ENCODE measurements around the gene HOXD11. TPM values are rescaled to one million over a fixed set of nuclear protein-coding genes. Genes with fewer than 3 reads are reported as not detected.

Gene HOXD11
- total and polyA plus RNA-seq, 9 of the 15 experiments (the other 6 are each of a cell fraction or from before 2014, with no cell fraction given), result not detected

DNA sequence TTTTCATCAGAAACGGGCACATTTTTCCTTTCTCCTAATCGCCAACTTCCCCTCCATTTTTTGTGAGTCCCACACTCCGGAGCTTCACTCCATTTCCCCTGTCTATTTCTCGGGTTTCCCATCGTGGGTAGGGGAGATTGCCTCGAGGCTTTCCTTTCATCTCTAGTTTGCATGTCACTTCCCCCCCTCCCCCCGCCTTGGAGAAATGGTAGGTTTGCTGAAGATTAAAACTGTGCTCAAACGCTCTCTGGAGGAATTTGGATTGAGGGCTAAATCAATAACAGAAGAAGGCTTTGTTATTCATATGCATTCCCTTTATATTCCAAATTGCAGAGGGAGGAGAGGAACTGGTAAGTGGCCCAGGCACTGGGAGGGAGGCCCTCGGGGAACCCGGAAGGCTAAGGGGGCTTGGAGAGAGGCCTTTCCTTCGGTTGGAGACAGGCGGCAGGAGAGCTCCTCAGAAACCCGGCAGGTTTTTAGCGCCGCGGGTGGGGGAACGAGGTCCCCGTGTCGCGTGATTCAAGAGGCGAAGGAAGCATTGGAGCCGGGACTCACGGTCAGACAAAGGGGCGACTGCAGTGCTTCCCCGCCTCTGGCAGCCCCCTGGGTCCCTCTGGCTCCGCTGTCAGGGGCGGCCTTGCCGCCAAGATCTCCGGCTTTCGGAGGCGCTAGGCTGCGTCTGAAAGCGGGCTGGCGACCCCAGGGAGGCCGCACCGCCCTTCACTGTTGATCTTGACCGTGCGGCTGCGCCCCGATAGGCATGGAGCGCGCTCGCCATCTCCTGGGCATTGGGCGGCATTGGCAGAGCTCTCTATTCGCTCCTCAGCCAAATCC, 9.9 kb upstream of the HOXD11 start (continued):
- TF ChIP-seq PRDM10 (IDR thresholded peaks at IDR 0.05; ENCODE audit: partially characterized antibody), result no peak
- TF ChIP-seq EP300 (IDR thresholded peaks at IDR 0.05; ENCODE audit: low read length), result no peak
- no peak for TF ChIP-seq BRD9 (IDR thresholded peaks at IDR 0.05; ENCODE audit: low read depth, partially characterized antibody)
- TF ChIP-seq, protein P1, sequence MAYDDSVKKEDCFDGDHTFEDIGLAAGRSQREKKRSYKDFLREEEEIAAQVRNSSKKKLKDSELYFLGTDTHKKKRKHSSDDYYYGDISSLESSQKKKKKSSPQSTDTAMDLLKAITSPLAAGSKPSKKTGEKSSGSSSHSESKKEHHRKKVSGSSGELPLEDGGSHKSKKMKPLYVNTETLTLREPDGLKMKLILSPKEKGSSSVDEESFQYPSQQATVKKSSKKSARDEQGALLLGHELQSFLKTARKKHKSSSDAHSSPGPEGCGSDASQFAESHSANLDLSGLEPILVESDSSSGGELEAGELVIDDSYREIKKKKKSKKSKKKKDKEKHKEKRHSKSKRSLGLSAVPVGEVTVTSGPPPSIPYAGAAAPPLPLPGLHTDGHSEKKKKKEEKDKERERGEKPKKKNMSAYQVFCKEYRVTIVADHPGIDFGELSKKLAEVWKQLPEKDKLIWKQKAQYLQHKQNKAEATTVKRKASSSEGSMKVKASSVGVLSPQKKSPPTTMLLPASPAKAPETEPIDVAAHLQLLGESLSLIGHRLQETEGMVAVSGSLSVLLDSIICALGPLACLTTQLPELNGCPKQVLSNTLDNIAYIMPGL (CRISPR knock-in tag; IDR thresholded peaks at IDR 0.05), result no peak
- no peak for TF ChIP-seq ZNF695 (CRISPR knock-in tag; IDR thresholded peaks at IDR 0.05)
- TF ChIP-seq, protein P2, sequence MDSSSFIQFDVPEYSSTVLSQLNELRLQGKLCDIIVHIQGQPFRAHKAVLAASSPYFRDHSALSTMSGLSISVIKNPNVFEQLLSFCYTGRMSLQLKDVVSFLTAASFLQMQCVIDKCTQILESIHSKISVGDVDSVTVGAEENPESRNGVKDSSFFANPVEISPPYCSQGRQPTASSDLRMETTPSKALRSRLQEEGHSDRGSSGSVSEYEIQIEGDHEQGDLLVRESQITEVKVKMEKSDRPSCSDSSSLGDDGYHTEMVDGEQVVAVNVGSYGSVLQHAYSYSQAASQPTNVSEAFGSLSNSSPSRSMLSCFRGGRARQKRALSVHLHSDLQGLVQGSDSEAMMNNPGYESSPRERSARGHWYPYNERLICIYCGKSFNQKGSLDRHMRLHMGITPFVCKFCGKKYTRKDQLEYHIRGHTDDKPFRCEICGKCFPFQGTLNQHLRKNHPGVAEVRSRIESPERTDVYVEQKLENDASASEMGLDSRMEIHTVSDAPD (CRISPR knock-in tag; IDR thresholded peaks at IDR 0.05), result no peak
- no peak for TF ChIP-seq KDM5B (IDR thresholded peaks at IDR 0.05; ENCODE audit: insufficient replicate concordance, low read depth, low read length)
- no peak for TF ChIP-seq ARID3A (IDR thresholded peaks at IDR 0.05; ENCODE audit: borderline replicate concordance, low read depth, low read length)
- TF ChIP-seq PKNOX1 (IDR thresholded peaks at IDR 0.05), result no peak
- TF ChIP-seq ZNF408 (CRISPR knock-in tag; IDR thresholded peaks at IDR 0.05; ENCODE audit: low read depth), result no peak
- TF ChIP-seq POLR2B (IDR thresholded peaks at IDR 0.05; ENCODE audit: low read depth, partially characterized antibody), result no peak
- no peak for TF ChIP-seq ZC3H8 (IDR thresholded peaks at IDR 0.05)
- TF ChIP-seq BACH1 (tag; IDR thresholded peaks at IDR 0.05), result no peak
- TF ChIP-seq SRSF7 (optimal IDR thresholded peaks at IDR 0.05; ENCODE audit: low read depth, low read length), result no peak
- TF ChIP-seq CHD4 (IDR thresholded peaks at IDR 0.05; ENCODE audit: insufficient read depth, insufficient replicate concordance, low read depth, low read length, poor library complexity, severe bottlenecking), result no peak
- TF ChIP-seq CAMTA2 (CRISPR knock-in tag; conservative IDR thresholded peaks at IDR 0.05), result no peak

Measured in K562 (cell line).